Mammary epithelial cell (primary cell): ENCODE measurements around the gene DOK6.

ENCODE experiments used
- EZH2 ChIP-seq: IDR thresholded peaks from 2 replicates; pipeline ENCODE4 v1.6.1; 2012; ENCODE audit warnings: low read length, inconsistent platforms, borderline replicate concordance
- TF ChIP-seq, protein P1 (sequence below), 2 donors: IDR thresholded peaks in 1 of 2; conservative IDR thresholded peaks in 1 of 2; 2 replicates each; pipeline ENCODE4 v1.5.1; 2011 to 2012; ENCODE audit warnings: inconsistent platforms in 2 of 2, low read length in 2 of 2, mild to moderate bottlenecking in 2 of 2, control low read depth in 1 of 2, low read depth in 1 of 2; ENCODE audit not compliant: insufficient read depth in 1 of 2; ENCODE audit errors: extremely low read depth in 1 of 2

DNA sequence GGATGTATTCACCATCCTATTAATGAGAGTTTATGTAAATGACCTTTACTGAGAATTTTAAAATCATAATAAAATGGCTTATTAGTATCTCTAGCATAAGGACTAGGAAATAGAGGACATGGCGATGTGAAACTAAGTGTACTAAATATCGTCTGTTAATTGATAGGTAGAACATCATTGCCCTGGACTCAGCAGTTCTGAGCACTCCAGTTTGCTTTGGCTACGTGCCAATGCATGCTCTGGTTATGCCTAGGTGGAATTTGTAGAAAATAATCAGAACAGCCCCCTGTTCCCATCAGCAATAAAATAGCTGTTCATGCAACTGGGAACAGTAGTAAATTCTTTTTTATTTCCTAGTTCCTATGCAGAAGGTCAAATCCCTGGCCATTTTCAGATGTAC is 247.8 kb downstream of the DOK6 start:
- TF ChIP-seq, protein P1, sequence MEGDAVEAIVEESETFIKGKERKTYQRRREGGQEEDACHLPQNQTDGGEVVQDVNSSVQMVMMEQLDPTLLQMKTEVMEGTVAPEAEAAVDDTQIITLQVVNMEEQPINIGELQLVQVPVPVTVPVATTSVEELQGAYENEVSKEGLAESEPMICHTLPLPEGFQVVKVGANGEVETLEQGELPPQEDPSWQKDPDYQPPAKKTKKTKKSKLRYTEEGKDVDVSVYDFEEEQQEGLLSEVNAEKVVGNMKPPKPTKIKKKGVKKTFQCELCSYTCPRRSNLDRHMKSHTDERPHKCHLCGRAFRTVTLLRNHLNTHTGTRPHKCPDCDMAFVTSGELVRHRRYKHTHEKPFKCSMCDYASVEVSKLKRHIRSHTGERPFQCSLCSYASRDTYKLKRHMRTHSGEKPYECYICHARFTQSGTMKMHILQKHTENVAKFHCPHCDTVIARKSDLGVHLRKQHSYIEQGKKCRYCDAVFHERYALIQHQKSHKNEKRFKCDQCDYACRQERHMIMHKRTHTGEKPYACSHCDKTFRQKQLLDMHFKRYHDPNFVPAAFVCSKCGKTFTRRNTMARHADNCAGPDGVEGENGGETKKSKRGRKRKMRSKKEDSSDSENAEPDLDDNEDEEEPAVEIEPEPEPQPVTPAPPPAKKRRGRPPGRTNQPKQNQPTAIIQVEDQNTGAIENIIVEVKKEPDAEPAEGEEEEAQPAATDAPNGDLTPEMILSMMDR (conservative IDR thresholded peaks at IDR 0.05 in 1 of 2, IDR thresholded peaks at IDR 0.05 in 1 of 2; ENCODE audit: extremely low read depth in 1 of 2, insufficient read depth in 1 of 2, low read depth in 1 of 2, low read length in 2 of 2), result no peak
- no peak for TF ChIP-seq EZH2
